Liver (tissue), 9 donors: ENCODE measurements around the gene NDC80. TPM values are rescaled to one million over a fixed set of nuclear protein-coding genes. Genes with fewer than 3 reads are reported as not detected.

Source experiments
- DNase-seq: peaks from one replicate; pipeline ENCODE4 v3.0.0-alpha.2; 2017; ENCODE audit warnings: low spot score
- H3K27ac ChIP-seq, 2 donors: one replicate each; pipeline ENCODE4 v1.7.0; 2013; ENCODE audit warnings: inconsistent platforms in 2 of 2, low read length in 2 of 2, control low read depth in 1 of 2, low read depth in 1 of 2, mild to moderate bottlenecking in 1 of 2
- H3K27me3 ChIP-seq, 4 donors: one replicate each; pipeline versions ENCODE4 v1.6.1 to v1.7.0; 2013; ENCODE audit warnings: low read length in 3 of 4, inconsistent platforms in 1 of 4, mild to moderate bottlenecking in 1 of 4, moderate library complexity in 1 of 4; ENCODE audit not compliant: control insufficient read depth in 4 of 4, insufficient read depth in 4 of 4
- H3K36me3 ChIP-seq, 4 donors: one replicate each; pipeline versions ENCODE4 v1.6.1 to v1.7.0; 2013; ENCODE audit warnings: low read length in 3 of 4, mild to moderate bottlenecking in 3 of 4, low read depth in 1 of 4, moderate library complexity in 1 of 4; ENCODE audit not compliant: control insufficient read depth in 4 of 4, insufficient read depth in 3 of 4
- H3K4me1 ChIP-seq, 4 donors: one replicate each; pipeline versions ENCODE4 v1.6.1 to v1.7.0; 2013; ENCODE audit warnings: low read length in 3 of 4, mild to moderate bottlenecking in 3 of 4, moderate library complexity in 1 of 4; ENCODE audit not compliant: control insufficient read depth in 4 of 4, insufficient read depth in 4 of 4
- H3K4me3 ChIP-seq, 3 donors: one replicate each; pipeline versions ENCODE4 v1.6.1 to v1.7.0; 2013; ENCODE audit warnings: low read length in 3 of 3, control low read depth in 1 of 3, low read depth in 1 of 3, mild to moderate bottlenecking in 1 of 3
- H3K9ac ChIP-seq, 2 donors: one replicate each; pipeline ENCODE4 v1.7.0; 2013; ENCODE audit warnings: low read length in 2 of 2, mild to moderate bottlenecking in 2 of 2, moderate library complexity in 2 of 2, control low read depth in 1 of 2, low read depth in 1 of 2
- H3K9me3 ChIP-seq, 4 donors: one replicate each; pipeline versions ENCODE4 v1.6.1 to v1.7.0; 2013; ENCODE audit warnings: low read length in 3 of 4; ENCODE audit not compliant: control insufficient read depth in 4 of 4
- EGR1 ChIP-seq, 2 donors: IDR thresholded peaks; 2 replicates each; pipeline ENCODE4 v1.6.1; 2016 to 2018; ENCODE audit warnings: antibody characterized with exemption in 2 of 2, low read depth in 2 of 2
- FOXA1 ChIP-seq: IDR thresholded peaks from 2 replicates; pipeline ENCODE4 v1.6.1; 2016; ENCODE audit warnings: antibody characterized with exemption
- FOXA2 ChIP-seq: IDR thresholded peaks from 2 replicates; pipeline ENCODE4 v1.6.1; 2016; ENCODE audit warnings: antibody characterized with exemption
- HNF4A ChIP-seq, 2 donors: conservative IDR thresholded peaks; 2 replicates each; pipeline ENCODE4 v1.6.1; 2016; ENCODE audit warnings: antibody characterized with exemption in 2 of 2, mild to moderate bottlenecking in 2 of 2
- HNF4G ChIP-seq: IDR thresholded peaks from 2 replicates; pipeline ENCODE4 v1.6.1; 2016; ENCODE audit warnings: antibody characterized with exemption
- JUND ChIP-seq, 2 donors: IDR thresholded peaks; 2 replicates each; pipeline ENCODE4 v1.6.1; 2016; ENCODE audit warnings: antibody characterized with exemption in 2 of 2
- RAD21 ChIP-seq, 2 donors: IDR thresholded peaks; 2 replicates each; pipeline ENCODE4 v1.6.1; 2016; ENCODE audit warnings: antibody characterized with exemption in 2 of 2, mild to moderate bottlenecking in 2 of 2
- RXRA ChIP-seq, 2 donors: IDR thresholded peaks; 2 replicates each; pipeline ENCODE4 v1.6.1; 2017 to 2018; ENCODE audit warnings: antibody characterized with exemption in 2 of 2, mild to moderate bottlenecking in 1 of 2
- SP1 ChIP-seq: IDR thresholded peaks from 2 replicates; pipeline ENCODE4 v1.6.1; 2018; ENCODE audit warnings: antibody characterized with exemption, mild to moderate bottlenecking
- TAF1 ChIP-seq: conservative IDR thresholded peaks from 2 replicates; pipeline ENCODE4 v1.6.1; 2016; ENCODE audit warnings: antibody characterized with exemption, mild to moderate bottlenecking
- YY1 ChIP-seq: IDR thresholded peaks from 2 replicates; pipeline ENCODE4 v1.6.1; 2016; ENCODE audit warnings: antibody characterized with exemption, mild to moderate bottlenecking
- WGBS: extraction: QIAGEN DNeasy Blood & Tissue Kit; methylation state at CpG from one replicate; pipeline ENCODE4 v1.1.7; 2013; 5-methylcytosine and 5-hydroxymethylcytosine counted together
- polyA plus RNA-seq, 2 donors: library from polyadenylated mRNA; stranded (reverse) in 1 of 2; unstranded in 1 of 2; fragments of 200-250 nt in 1 of 2; fragments of >200 nt in 1 of 2; fragmentation: Nextera tagmentation in 1 of 2; extraction: Ambion mirVana in 1 of 2; gene quantifications; one replicate each; pipeline versions ENCODE4 v1.2.1 to v1.2.3, GENCODE V29; 2013 to 2015
- total RNA-seq, 2 donors: library from RNA; depleted of rRNA; stranded (reverse); fragments of >200 nt; gene quantifications; one replicate each; pipeline ENCODE4 v1.2.3, GENCODE V29; 2014
- TF ChIP-seq, protein P1 (sequence below): IDR thresholded peaks from 2 replicates; pipeline ENCODE4 v1.6.1; 2016; ENCODE audit warnings: antibody characterized with exemption
- TF ChIP-seq, protein P2 (sequence below): IDR thresholded peaks from 2 replicates; pipeline ENCODE4 v1.6.1; 2016; ENCODE audit warnings: antibody characterized with exemption, mild to moderate bottlenecking
- TF ChIP-seq, protein P3 (sequence below): IDR thresholded peaks from 2 replicates; pipeline ENCODE4 v1.6.1; 2016; ENCODE audit warnings: antibody characterized with exemption
- TF ChIP-seq, protein P4 (sequence below): IDR thresholded peaks from 2 replicates; pipeline ENCODE4 v1.6.1; 2016; ENCODE audit warnings: antibody characterized with exemption
- TF ChIP-seq, protein P5 (sequence below): fragments of 150-350 bp; IDR thresholded peaks from 2 replicates; pipeline ENCODE4 v1.5.1; 2017; ENCODE audit warnings: improper control_type of control experiment, low read depth, low read length; ENCODE audit not compliant: missing input control
- donor health status: healthy.
- donor health status: healthy.
- donor health status: healthy.
- donor health status: healthy.
- donor health status: healthy.

The NDC80 gene
- total and polyA plus RNA-seq, 4 donors = 0.08 to 33.8 (median 1.0) TPM

DNA sequence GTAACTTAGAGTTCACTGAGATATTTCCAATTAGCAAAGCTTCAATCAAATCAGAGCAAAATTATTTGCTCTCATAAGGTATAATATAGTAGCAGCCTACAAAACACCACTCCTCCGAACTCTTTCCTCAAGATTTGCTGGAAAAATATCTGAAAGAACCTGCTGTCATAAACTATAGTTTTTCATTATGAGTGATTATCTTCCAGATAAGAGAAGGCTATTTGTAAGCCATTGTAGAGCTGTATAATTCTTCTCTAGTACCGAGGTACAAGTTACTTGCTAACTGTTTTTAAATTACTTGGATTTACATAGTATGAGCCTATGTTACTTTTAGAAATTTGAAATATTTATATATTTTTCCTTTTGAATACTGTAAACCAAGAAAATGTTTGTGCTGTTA, 2.1 kb downstream of the NDC80 start:
- Histone ChIP-seq H3K4me3 (no peak overlapping the region), H3K9ac (no peak overlapping the region)

DNA sequence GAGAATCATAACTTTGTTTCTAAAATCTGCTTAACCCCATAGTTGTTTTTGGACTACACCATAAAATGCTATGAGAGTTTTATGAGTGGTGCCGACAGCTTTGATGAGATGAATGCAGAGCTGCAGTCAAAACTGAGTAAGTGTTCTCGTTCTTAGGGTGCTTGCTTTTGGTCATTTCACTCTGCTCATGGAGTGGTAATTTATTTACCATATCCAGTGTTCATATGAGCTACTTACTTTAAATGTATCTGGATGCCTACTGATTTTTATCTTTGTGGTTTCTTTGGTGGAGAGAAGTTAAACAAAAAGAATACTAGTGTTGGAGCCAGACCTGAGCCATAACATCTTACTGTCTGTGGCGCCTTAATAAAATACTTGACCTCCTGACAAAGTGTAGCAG, 16.4 kb downstream of the NDC80 start:
- no peak for DNase-seq
- Histone ChIP-seq H3K4me3 (no peak overlapping the region), H3K9ac (no peak overlapping the region), H3K9me3 (no peaks in the 10 kb centered on the region), H3K4me1 (no peaks in the 10 kb centered on the region), H3K27me3 (no peaks in the 10 kb centered on the region), H3K27ac (no peak overlapping the region), H3K36me3 (no peaks in the 10 kb centered on the region)
- 89% methylated on average over 3 of the region's 3 CpGs for WGBS
- TF ChIP-seq EGR1 (IDR thresholded peaks at IDR 0.05; ENCODE audit: low read depth in 2 of 2) (no peak), FOXA2 (no peak), YY1 (no peak), FOXA1 (no peak), HNF4A (conservative IDR thresholded peaks at IDR 0.05) (no peak), RAD21 (IDR thresholded peaks at IDR 0.05) (no peak)
- TF ChIP-seq, protein P1, sequence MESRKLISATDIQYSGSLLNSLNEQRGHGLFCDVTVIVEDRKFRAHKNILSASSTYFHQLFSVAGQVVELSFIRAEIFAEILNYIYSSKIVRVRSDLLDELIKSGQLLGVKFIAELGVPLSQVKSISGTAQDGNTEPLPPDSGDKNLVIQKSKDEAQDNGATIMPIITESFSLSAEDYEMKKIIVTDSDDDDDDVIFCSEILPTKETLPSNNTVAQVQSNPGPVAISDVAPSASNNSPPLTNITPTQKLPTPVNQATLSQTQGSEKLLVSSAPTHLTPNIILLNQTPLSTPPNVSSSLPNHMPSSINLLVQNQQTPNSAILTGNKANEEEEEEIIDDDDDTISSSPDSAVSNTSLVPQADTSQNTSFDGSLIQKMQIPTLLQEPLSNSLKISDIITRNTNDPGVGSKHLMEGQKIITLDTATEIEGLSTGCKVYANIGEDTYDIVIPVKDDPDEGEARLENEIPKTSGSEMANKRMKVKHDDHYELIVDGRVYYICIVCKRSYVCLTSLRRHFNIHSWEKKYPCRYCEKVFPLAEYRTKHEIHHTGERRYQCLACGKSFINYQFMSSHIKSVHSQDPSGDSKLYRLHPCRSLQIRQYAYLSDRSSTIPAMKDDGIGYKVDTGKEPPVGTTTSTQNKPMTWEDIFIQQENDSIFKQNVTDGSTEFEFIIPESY = no peak
- TF ChIP-seq, protein P2, sequence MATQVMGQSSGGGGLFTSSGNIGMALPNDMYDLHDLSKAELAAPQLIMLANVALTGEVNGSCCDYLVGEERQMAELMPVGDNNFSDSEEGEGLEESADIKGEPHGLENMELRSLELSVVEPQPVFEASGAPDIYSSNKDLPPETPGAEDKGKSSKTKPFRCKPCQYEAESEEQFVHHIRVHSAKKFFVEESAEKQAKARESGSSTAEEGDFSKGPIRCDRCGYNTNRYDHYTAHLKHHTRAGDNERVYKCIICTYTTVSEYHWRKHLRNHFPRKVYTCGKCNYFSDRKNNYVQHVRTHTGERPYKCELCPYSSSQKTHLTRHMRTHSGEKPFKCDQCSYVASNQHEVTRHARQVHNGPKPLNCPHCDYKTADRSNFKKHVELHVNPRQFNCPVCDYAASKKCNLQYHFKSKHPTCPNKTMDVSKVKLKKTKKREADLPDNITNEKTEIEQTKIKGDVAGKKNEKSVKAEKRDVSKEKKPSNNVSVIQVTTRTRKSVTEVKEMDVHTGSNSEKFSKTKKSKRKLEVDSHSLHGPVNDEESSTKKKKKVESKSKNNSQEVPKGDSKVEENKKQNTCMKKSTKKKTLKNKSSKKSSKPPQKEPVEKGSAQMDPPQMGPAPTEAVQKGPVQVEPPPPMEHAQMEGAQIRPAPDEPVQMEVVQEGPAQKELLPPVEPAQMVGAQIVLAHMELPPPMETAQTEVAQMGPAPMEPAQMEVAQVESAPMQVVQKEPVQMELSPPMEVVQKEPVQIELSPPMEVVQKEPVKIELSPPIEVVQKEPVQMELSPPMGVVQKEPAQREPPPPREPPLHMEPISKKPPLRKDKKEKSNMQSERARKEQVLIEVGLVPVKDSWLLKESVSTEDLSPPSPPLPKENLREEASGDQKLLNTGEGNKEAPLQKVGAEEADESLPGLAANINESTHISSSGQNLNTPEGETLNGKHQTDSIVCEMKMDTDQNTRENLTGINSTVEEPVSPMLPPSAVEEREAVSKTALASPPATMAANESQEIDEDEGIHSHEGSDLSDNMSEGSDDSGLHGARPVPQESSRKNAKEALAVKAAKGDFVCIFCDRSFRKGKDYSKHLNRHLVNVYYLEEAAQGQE = no peak

More for the DNA sequence above, 2.1 kb downstream of the NDC80 start:
- TF ChIP-seq JUND (IDR thresholded peaks at IDR 0.05) (no peak), RXRA (IDR thresholded peaks at IDR 0.05) (no peak), RAD21 (IDR thresholded peaks at IDR 0.05) (no peak), YY1 (no peak), TAF1 (no peak), HNF4G (no peak), FOXA1 (no peak), SP1 (no peak)
- TF ChIP-seq, protein P3, sequence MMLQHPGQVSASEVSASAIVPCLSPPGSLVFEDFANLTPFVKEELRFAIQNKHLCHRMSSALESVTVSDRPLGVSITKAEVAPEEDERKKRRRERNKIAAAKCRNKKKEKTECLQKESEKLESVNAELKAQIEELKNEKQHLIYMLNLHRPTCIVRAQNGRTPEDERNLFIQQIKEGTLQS = no peak
- TF ChIP-seq, protein P1 = no peak
- TF ChIP-seq, protein P4, sequence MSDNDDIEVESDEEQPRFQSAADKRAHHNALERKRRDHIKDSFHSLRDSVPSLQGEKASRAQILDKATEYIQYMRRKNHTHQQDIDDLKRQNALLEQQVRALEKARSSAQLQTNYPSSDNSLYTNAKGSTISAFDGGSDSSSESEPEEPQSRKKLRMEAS = no peak
- TF ChIP-seq, protein P2 = no peak
- TF ChIP-seq, protein P5, sequence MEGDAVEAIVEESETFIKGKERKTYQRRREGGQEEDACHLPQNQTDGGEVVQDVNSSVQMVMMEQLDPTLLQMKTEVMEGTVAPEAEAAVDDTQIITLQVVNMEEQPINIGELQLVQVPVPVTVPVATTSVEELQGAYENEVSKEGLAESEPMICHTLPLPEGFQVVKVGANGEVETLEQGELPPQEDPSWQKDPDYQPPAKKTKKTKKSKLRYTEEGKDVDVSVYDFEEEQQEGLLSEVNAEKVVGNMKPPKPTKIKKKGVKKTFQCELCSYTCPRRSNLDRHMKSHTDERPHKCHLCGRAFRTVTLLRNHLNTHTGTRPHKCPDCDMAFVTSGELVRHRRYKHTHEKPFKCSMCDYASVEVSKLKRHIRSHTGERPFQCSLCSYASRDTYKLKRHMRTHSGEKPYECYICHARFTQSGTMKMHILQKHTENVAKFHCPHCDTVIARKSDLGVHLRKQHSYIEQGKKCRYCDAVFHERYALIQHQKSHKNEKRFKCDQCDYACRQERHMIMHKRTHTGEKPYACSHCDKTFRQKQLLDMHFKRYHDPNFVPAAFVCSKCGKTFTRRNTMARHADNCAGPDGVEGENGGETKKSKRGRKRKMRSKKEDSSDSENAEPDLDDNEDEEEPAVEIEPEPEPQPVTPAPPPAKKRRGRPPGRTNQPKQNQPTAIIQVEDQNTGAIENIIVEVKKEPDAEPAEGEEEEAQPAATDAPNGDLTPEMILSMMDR = no peak
- Histone ChIP-seq H3K27me3 (no peaks in the 10 kb centered on the region), H3K9me3 (no peaks in the 10 kb centered on the region), H3K36me3 (no peaks in the 10 kb centered on the region), H3K4me1 (peaks cover 3 to 17% (median 15%) of the 10 kb centered on the region in 4 donors), H3K27ac (no peak overlapping the region)
- WGBS = 66% methylated on average over 2 of the region's 2 CpGs
- no peak for DNase-seq
